Activated CD8-positive, alpha-beta T cell treated with anti-CD3 and anti-CD28 coated beads, Interleukin-2, amount 10 ng/mL, durations not matched to agents 7 days and 5 days (primary cell): Measurements from ENCODE around the gene NCOA3. TPM values are rescaled to one million over a fixed set of nuclear protein-coding genes. Genes with fewer than 3 reads are reported as not detected.

ENCODE experiments used
- ATAC-seq: fragments of 150-1000 bp; cut with Tn5 transposase; one replicate; pipeline ENCODE4 v1.10.0; 2021; ENCODE audit warnings: moderate library complexity
- CTCF ChIA-PET: fragments of 350-600 bp; sonication (Branson Sonifier 250); formaldehyde crosslinking; loops from one replicate; lab custom pipeline; 2021; ENCODE audit warnings: antibody characterized with exemption; lab: Charles Lee
- POLR2A ChIA-PET: fragments of 350-600 bp; sonication (Branson Sonifier 250); formaldehyde crosslinking; loops from one replicate; lab custom pipeline; 2021; ENCODE audit warnings: antibody characterized with exemption; lab: Charles Lee
- DNase-seq: peaks from one replicate; pipeline ENCODE4 v3.0.0-alpha.2; 2020
- H3K27ac Mint-ChIP-seq: one replicate; pipeline ENCODE4 v1.8.0; 2021; ENCODE audit warnings: mild to moderate bottlenecking, mixed read lengths
- H3K27me3 Mint-ChIP-seq: one replicate; pipeline ENCODE4 v1.8.0; 2021; ENCODE audit warnings: low read depth, mixed read lengths
- H3K36me3 Mint-ChIP-seq: one replicate; pipeline ENCODE4 v1.8.0; 2021; ENCODE audit warnings: low read depth, mixed read lengths
- H3K4me1 Mint-ChIP-seq: one replicate; pipeline ENCODE4 v1.8.0; 2021; ENCODE audit warnings: low read depth, mixed read lengths
- H3K4me3 Mint-ChIP-seq: one replicate; pipeline ENCODE4 v1.8.0; 2021; ENCODE audit warnings: mild to moderate bottlenecking, mixed read lengths
- H3K9me3 Mint-ChIP-seq: one replicate; pipeline ENCODE4 v1.8.0; 2022; ENCODE audit warnings: mixed read lengths; ENCODE audit not compliant: insufficient read depth
- total RNA-seq, 2 experiments: library from RNA; stranded (reverse); gene quantifications; one replicate each; pipeline ENCODE4 v1.2.3, GENCODE V29; 2021

NCOA3 gene
- total RNA-seq, 2 experiments from 2014 or later: 57.4 to 60.1 TPM

- peaks cover 40% of the 10 kb centered on the region for H3K36me3 Mint-ChIP-seq
- DNase-seq (peak; percentile 38), ATAC-seq (peak; percentile 44)
- peaks cover 3% of the 10 kb centered on the region for H3K9me3 Mint-ChIP-seq
- H3K4me1 Mint-ChIP-seq: peaks cover 38% of the 10 kb centered on the region
- H3K4me3 Mint-ChIP-seq: no peak overlapping the region
- H3K27ac Mint-ChIP-seq: no peak overlapping the region
- CTCF ChIA-PET: interaction anchor here (0.6 to 5.1 kb wide), 41 partner anchors 9 to 425 kb away, joined by 3 to 59 read pairs (median 4); partner anchors contain the start of gene NCOA3
- no peaks in the 10 kb centered on the region for H3K27me3 Mint-ChIP-seq
- POLR2A ChIA-PET: interaction anchor here (1.4 kb wide), 1 partner anchor 237 kb away, joined by 5 read pairs; no protein-coding TSS in a partner anchor
Observed at GRCh38 chr20:47620808-47621805, 119.4 kb downstream of the NCOA3 start.

GRCh38 chr20:47622118-47622665 is 120.5 kb downstream of the NCOA3 start:
- Mint-ChIP-seq H3K9me3 (no peaks in the 10 kb centered on the region), H3K27ac (peak overlapping the region; percentile 25), H3K4me3 (no peak overlapping the region), H3K4me1 (peaks cover 35% of the 10 kb centered on the region), H3K27me3 (no peaks in the 10 kb centered on the region), H3K36me3 (peaks cover 42% of the 10 kb centered on the region)
- DNase-seq (no peak), ATAC-seq (no peak)
- ChIA-PET CTCF (interaction anchor here (0.8 to 3.0 kb wide), 5 partner anchors 12 to 421 kb away, joined by 3 to 59 read pairs (median 16); no protein-coding TSS in a partner anchor), POLR2A (no interaction called here)

- no peak overlapping the region for H3K27ac Mint-ChIP-seq
- CTCF ChIA-PET: interaction anchor here (0.6 to 3.0 kb wide), 10 partner anchors 9 to 350 kb away, joined by 3 to 25 read pairs (median 4); no protein-coding TSS in a partner anchor
- H3K36me3 Mint-ChIP-seq: peaks cover 44% of the 10 kb centered on the region
- DNase-seq (no peak), ATAC-seq (no peak)
- POLR2A ChIA-PET: interaction anchor here (0.9 kb wide), 1 partner anchor 120 kb away, joined by 3 read pairs; no protein-coding TSS in a partner anchor
- no peaks in the 10 kb centered on the region for H3K27me3 Mint-ChIP-seq
- no peaks in the 10 kb centered on the region for H3K9me3 Mint-ChIP-seq
- H3K4me1 Mint-ChIP-seq: peaks cover 31% of the 10 kb centered on the region
- no peak overlapping the region for H3K4me3 Mint-ChIP-seq
Observed at GRCh38 chr20:47623206-47623605, 121.5 kb downstream of the NCOA3 start.

- Mint-ChIP-seq H3K4me3 (no peak overlapping the region), H3K4me1 (peaks cover 16% of the 10 kb centered on the region), H3K27ac (no peak overlapping the region), H3K36me3 (peaks cover 64% of the 10 kb centered on the region), H3K9me3 (no peaks in the 10 kb centered on the region), H3K27me3 (no peaks in the 10 kb centered on the region)
- ChIA-PET CTCF (interaction anchor here (1.5 kb wide), 1 partner anchor 244 kb away, joined by 6 read pairs; no protein-coding TSS in a partner anchor), POLR2A (no interaction called here)
- ATAC-seq (no peak), DNase-seq (no peak)
Observed at GRCh38 chr20:47627540-47627939, 125.9 kb downstream of the NCOA3 start.

GRCh38 chr20:47629907-47630306 is 128.2 kb downstream of the NCOA3 start:
- Mint-ChIP-seq H3K9me3 (no peaks in the 10 kb centered on the region), H3K4me1 (peaks cover 3% of the 10 kb centered on the region), H3K27me3 (no peaks in the 10 kb centered on the region), H3K36me3 (peaks cover 58% of the 10 kb centered on the region), H3K4me3 (no peak overlapping the region), H3K27ac (no peak overlapping the region)
- no peak for DNase-seq
- ChIA-PET POLR2A (no interaction called here), CTCF (interaction anchor here (2.1 kb wide), 1 partner anchor 246 kb away, joined by 7 read pairs; no protein-coding TSS in a partner anchor)
- no peak for ATAC-seq

GRCh38 chr20:47631078-47631477 is 129.4 kb downstream of the NCOA3 start:
- Mint-ChIP-seq H3K9me3 (no peaks in the 10 kb centered on the region), H3K36me3 (peaks cover 56% of the 10 kb centered on the region), H3K4me3 (no peak overlapping the region), H3K4me1 (no peaks in the 10 kb centered on the region), H3K27ac (no peak overlapping the region), H3K27me3 (no peaks in the 10 kb centered on the region)
- POLR2A ChIA-PET: no interaction called here
- ATAC-seq (no peak), DNase-seq (no peak)
- CTCF ChIA-PET: interaction anchor here (0.9 to 2.1 kb wide), 4 partner anchors 33 to 358 kb away, joined by 3 to 7 read pairs (median 5); no protein-coding TSS in a partner anchor

- Mint-ChIP-seq H3K4me3 (no peak overlapping the region), H3K36me3 (peaks cover 58% of the 10 kb centered on the region), H3K4me1 (no peaks in the 10 kb centered on the region), H3K27ac (no peak overlapping the region), H3K27me3 (no peaks in the 10 kb centered on the region), H3K9me3 (no peaks in the 10 kb centered on the region)
- ATAC-seq (no peak), DNase-seq (no peak)
- POLR2A ChIA-PET: interaction anchor here (0.5 kb wide), 1 partner anchor 126 kb away, joined by 3 read pairs; no protein-coding TSS in a partner anchor
- CTCF ChIA-PET: interaction anchor here (1.2 to 2.1 kb wide), 3 partner anchors 12 to 251 kb away, joined by 4 to 5 read pairs (median 5); no protein-coding TSS in a partner anchor
Observed at GRCh38 chr20:47635256-47635655, 133.6 kb downstream of the NCOA3 start.

- ATAC-seq (no peak), DNase-seq (no peak)
- H3K27ac Mint-ChIP-seq: no peak overlapping the region
- no peak overlapping the region for H3K4me3 Mint-ChIP-seq
- no peaks in the 10 kb centered on the region for H3K27me3 Mint-ChIP-seq
- H3K9me3 Mint-ChIP-seq: no peaks in the 10 kb centered on the region
- ChIA-PET CTCF (no interaction called here), POLR2A (no interaction called here)
- H3K4me1 Mint-ChIP-seq: no peaks in the 10 kb centered on the region
- peaks cover 65% of the 10 kb centered on the region for H3K36me3 Mint-ChIP-seq
Observed at GRCh38 chr20:47638851-47639250, 137.2 kb downstream of the NCOA3 start.

- H3K36me3 Mint-ChIP-seq: peaks cover 62% of the 10 kb centered on the region
- no peak overlapping the region for H3K27ac Mint-ChIP-seq
- no peaks in the 10 kb centered on the region for H3K27me3 Mint-ChIP-seq
- ChIA-PET POLR2A (no interaction called here), CTCF (interaction anchor here (0.9 kb wide), 1 partner anchor 258 kb away, joined by 4 read pairs; no protein-coding TSS in a partner anchor)
- no peak for DNase-seq
- no peaks in the 10 kb centered on the region for H3K9me3 Mint-ChIP-seq
- H3K4me3 Mint-ChIP-seq: no peak overlapping the region
- ATAC-seq: no peak
- H3K4me1 Mint-ChIP-seq: no peaks in the 10 kb centered on the region
Observed at GRCh38 chr20:47642118-47642517, 140.4 kb downstream of the NCOA3 start.

GRCh38 chr20:47642624-47643023 is 140.9 kb downstream of the NCOA3 start:
- H3K4me1 Mint-ChIP-seq: no peaks in the 10 kb centered on the region
- DNase-seq (no peak), ATAC-seq (no peak)
- no peaks in the 10 kb centered on the region for H3K27me3 Mint-ChIP-seq
- no peak overlapping the region for H3K27ac Mint-ChIP-seq
- H3K4me3 Mint-ChIP-seq: no peak overlapping the region
- ChIA-PET POLR2A (no interaction called here), CTCF (interaction anchor here (0.9 kb wide), 1 partner anchor 259 kb away, joined by 4 read pairs; no protein-coding TSS in a partner anchor)
- peaks cover 59% of the 10 kb centered on the region for H3K36me3 Mint-ChIP-seq
- H3K9me3 Mint-ChIP-seq: no peaks in the 10 kb centered on the region

GRCh38 chr20:47645632-47646031 is 143.9 kb downstream of the NCOA3 start:
- Mint-ChIP-seq H3K4me1 (no peaks in the 10 kb centered on the region), H3K4me3 (no peak overlapping the region), H3K27ac (no peak overlapping the region), H3K36me3 (peaks cover 61% of the 10 kb centered on the region), H3K9me3 (no peaks in the 10 kb centered on the region), H3K27me3 (no peaks in the 10 kb centered on the region)
- ChIA-PET CTCF (interaction anchor here (1.1 kb wide), 1 partner anchor 18 kb away, joined by 4 read pairs; no protein-coding TSS in a partner anchor), POLR2A (no interaction called here)
- ATAC-seq: no peak
- DNase-seq: no peak
